GM15510 (cell line): ENCODE data around the gene CYP2A7.
"Not testable (repeated sequence)": the region's sequence is repeated elsewhere in the genome, so short reads cannot be mapped to it uniquely, and the experiment has no call there.

Source experiments
- POLR2A ChIP-seq: IDR thresholded peaks from 3 replicates; pipeline ENCODE4 v1.6.1; 2011; ENCODE audit warnings: borderline replicate concordance; ENCODE audit not compliant: insufficient read length; ENCODE audit errors: extremely low read depth

CYP2A7 gene

DNA sequence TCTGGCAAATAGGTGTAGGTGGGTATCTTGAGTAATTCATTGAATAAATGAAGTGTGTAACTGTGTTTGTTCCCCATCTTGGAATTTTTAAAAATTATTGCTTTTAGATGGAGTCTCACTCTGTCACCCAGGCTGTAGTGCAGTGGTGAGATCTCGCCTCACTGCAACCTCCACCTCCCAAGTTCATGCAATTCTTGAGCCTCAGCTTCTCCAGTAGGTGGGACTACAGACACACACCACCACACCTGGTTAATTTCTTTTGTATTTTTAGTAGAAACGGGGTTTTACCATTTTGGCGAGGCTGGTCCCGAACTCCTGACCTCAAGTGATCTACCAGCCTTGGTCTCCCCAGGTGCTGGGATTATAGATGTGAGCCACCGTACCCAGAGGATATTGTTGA is 23.9 kb downstream of the CYP2A7 start:
- no peak for TF ChIP-seq POLR2A

DNA sequence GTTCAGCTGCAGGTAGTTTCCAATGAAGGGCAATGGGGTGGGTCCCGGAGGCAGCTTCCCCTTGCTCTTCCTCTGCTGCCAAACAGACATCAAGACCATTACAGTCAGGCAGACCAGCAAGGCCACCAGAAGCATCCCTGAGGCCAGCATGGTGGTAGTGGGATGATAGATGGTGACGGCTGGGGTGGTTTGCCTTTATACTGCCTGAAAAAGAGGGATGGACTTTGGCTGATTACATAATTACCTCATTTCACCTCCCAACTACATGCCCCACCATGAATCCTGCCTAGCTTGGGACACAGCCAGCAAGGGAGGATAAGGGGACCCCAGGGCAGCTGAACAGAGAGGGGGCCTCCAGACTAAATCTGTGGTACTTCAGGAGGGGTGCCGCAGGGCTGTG is 31.8 kb downstream of the CYP2A7 start, which contains the start of gene CYP2A6:
Gene CYP2A6, minus strand, starts transcription at position 171 of the 400 bp plus-strand sequence. Its CDS starts 21 bp downstream, at position 150.
- TF ChIP-seq POLR2A, result not testable (repeated sequence)

DNA sequence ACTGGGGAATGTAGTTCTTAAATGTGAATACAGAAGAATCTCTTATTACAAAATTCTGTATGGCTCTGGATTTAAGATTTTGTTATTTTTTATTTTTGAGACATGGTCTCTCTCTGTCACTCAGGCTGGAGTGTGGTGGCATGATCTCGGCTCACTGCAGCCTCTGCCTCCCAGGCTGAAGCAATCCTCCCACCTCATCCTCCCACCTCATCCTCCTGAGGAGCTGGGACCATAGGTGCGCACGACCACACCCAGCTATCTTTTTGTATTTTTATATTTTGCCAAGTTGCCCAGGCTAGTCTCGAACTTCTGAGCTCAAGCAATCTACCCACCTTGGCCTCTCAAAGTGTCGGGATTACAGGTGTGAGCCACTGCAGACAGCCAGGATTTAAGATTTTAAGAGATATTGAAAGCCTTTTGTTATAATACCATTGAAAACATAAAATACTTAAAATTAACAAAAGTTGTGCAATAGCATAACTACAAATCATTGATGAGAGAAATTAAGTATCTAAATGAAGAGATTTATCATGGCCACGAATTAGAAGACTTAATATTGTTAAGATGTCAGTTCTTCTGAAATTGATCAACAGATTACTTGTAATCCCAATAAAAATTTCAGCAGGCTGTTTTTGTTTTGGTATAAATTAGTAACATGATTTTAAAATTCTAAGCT is 45.1 kb downstream of the CYP2A7 start:
- TF ChIP-seq POLR2A, result no peak

DNA sequence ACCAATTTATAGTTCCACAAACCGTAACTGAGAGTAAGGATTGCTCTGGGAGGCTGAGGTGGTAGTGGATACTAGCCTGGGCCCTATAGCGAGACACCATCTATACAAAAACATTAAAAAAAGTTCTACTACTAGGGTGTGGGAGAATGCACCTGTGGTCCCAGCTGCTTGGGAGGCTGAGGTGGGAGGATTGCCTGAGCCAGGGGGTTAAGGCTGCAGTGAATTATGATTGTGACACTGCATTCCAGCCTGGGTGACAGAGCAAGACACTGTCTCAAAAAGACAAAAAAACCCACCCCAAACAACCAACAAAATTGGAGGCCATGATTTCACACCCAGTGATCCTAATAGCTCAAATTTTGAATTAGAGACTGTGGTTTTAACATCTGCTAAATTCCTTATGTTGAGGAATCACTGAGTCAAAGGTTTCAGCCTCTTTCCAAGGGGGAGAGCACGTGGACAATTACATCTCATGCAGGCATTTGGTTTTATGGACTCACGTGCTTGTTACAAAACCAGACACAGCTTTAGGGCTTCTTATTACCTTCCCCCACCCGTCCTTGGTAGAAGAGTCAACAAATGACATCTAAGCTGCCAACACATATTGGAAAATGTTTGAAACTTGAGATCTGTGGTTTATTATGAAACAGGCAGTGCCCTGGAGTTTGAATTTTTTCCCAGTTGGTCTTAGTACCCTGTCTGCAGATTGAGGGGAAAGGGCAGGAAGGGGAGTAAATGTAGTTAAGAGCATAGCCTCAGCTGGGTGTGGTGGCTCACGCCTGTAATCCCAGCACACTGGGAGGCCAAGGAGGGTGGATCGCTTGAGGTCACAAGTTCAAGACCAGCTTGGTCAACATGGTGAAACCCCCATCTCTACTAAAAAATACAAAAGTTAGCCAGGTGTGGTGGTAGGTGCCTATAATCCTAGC is 50.3 kb downstream of the CYP2A7 start:
- no peak for TF ChIP-seq POLR2A

DNA sequence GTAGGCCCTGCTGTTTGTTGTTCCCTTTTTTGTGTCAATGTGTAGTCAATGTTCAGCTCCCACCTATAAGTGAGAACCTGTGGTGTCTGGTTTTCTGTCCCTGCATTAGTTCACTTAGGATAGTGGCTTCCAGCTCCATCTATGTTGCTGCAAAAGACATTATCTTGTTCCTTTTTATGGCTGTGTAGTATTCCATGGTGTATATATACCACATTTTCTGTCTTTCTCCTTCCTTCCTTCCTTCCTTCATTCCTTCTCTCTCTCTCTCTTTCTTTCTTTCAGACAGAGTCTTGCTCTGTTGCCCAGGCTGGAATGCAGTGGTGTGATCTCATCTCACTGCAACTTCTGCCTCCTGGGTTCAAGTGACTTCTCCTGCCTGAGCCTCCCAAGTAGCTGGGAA is 52.8 kb downstream of the CYP2A7 start:
- TF ChIP-seq POLR2A, result no peak

DNA sequence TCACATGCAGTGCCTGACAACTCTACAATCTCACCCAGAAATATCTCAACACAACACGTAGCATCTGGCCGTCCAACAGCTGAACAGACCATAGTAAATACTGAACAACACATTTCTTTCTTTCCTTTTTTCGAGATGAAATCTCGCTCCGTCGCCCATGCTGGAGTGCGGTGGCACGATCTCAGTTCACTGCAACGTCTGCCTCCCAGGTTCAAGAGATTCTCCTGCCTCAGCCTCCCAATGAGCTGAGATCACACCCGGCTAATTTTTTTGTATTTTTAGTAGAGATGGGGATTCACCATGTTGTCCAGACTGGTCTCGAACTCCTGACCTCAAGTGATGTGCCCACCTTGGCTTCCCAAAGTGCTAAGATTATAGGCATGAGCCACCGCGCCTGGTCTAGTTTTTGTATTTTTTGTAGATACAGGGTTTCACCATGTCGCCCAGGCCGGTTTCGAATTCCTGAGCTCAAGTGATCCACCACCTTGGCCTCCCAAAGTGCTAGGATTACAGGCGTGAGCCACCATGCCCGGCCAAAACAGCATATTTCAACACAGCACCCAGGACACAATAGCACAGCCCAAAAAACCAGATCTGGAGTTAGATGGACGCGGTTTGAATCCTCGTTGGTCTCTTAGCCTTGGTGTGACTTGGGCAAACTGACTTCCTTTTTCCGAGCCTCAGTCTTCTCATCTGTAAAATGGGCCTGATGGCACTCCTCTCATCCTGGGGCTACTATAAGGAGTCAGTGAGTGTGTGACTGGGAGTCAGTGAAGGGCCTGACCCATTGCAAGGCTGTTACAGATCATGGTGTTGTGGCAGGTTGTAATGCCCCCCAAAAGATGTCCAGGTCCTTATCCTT is 54.4 kb downstream of the CYP2A7 start:
- TF ChIP-seq POLR2A, result no peak
